Endothelial cell of umbilical vein (primary cell): ENCODE data around the gene ABCF2. TPM values are rescaled to one million over a fixed set of nuclear protein-coding genes. Genes with fewer than 3 reads are reported as not detected.

Experiments
- BruUV-seq: library from RNA; stranded (reverse); fragments of 400-500 nt; replicated peaks from 2 replicates; lab custom pipeline; 2021; lab: Mats Ljungman, UMichigan
- CTCF ChIA-PET: fragments of 300-600, 350-600 bp; sonication (Branson Sonifier 250); formaldehyde crosslinking; loops from one replicate; lab custom pipeline; 2021; ENCODE audit warnings: antibody characterized with exemption, inconsistent platforms; lab: Charles Lee
- POLR2A ChIA-PET: fragments of 300-600, 350-600 bp; sonication (Branson Sonifier 250); formaldehyde crosslinking; loops from one replicate; lab custom pipeline; 2021; ENCODE audit warnings: antibody characterized with exemption, inconsistent platforms; lab: Charles Lee
- DNase-seq: peaks from one replicate; pipeline ENCODE4 v3.0.0-alpha.2; 2011; ENCODE audit warnings: low read depth, low spot score
- FAIRE-seq: peaks from 2 replicates; lab custom pipeline; 2011; peaks lifted over from hg19 to GRCh38; lab: Jason Lieb, UNC
- H2AFZ ChIP-seq: 2 replicates; pipeline ENCODE4 v1.6.0; 2012; ENCODE audit warnings: low read depth, low read length, control low read depth, inconsistent platforms
- H3K27ac ChIP-seq: 2 replicates; pipeline ENCODE4 v1.5.1; 2011; ENCODE audit warnings: low read depth, mild to moderate bottlenecking, control low read depth, low read length, moderate library complexity; ENCODE audit not compliant: insufficient read depth
- H3K27me3 ChIP-seq, 2 experiments: 2 replicates each; pipeline versions ENCODE4 v1.6.0 to v1.6.1; 2011; ENCODE audit warnings: low read length in 2 of 2, mixed read lengths in 1 of 2; ENCODE audit not compliant: control insufficient read depth in 2 of 2, insufficient read depth in 2 of 2
- H3K36me3 ChIP-seq, 2 experiments: 2 replicates in 1 of 2; 3 replicates in 1 of 2; pipeline ENCODE4 v1.5.1; 2011; ENCODE audit warnings: low read length in 2 of 2, mild to moderate bottlenecking in 1 of 2, moderate library complexity in 1 of 2; ENCODE audit not compliant: control insufficient read depth in 2 of 2, insufficient read depth in 2 of 2; ENCODE audit errors: extremely low read depth in 1 of 2
- H3K4me1 ChIP-seq: 3 replicates; pipeline ENCODE4 v1.5.1; 2011; ENCODE audit warnings: mild to moderate bottlenecking, low read length; ENCODE audit not compliant: control insufficient read depth, insufficient read depth; ENCODE audit errors: extremely low read depth
- H3K4me2 ChIP-seq: 2 replicates; pipeline ENCODE4 v1.6.1; 2011; ENCODE audit warnings: low read length, control low read depth, mixed read lengths; ENCODE audit not compliant: insufficient read depth
- H3K4me3 ChIP-seq, 3 experiments: fragments of 200-600 bp in 1 of 3; sonication (generic), shearing (Covaris generic) in 1 of 3; replicated peaks in 1 of 3; 2 replicates each; pipeline ENCODE4 v1.5.1; 2011 to 2016; ENCODE audit warnings: control low read depth in 3 of 3, low read length in 3 of 3, mild to moderate bottlenecking in 2 of 3, inconsistent platforms in 1 of 3, low read depth in 1 of 3, moderate library complexity in 1 of 3; ENCODE audit not compliant: insufficient read depth in 1 of 3
- H3K79me2 ChIP-seq: 2 replicates; pipeline ENCODE4 v1.6.0; 2012; ENCODE audit warnings: low read length, inconsistent platforms; ENCODE audit not compliant: control insufficient read depth, insufficient read depth
- H3K9ac ChIP-seq: replicated peaks from 2 replicates; pipeline ENCODE3; 2011; ENCODE audit warnings: low read length, control low read depth; ENCODE audit not compliant: insufficient read depth; ENCODE audit errors: extremely low read depth
- H3K9me1 ChIP-seq: replicated peaks from 3 replicates; pipeline ENCODE4 v1.6.0; 2011; ENCODE audit warnings: mild to moderate bottlenecking, low read length; ENCODE audit not compliant: control insufficient read depth, insufficient read depth; ENCODE audit errors: extremely low read depth
- H3K9me3 ChIP-seq: replicated peaks from 2 replicates; pipeline ENCODE4 v1.5.1; 2012; ENCODE audit warnings: low read length, inconsistent platforms; ENCODE audit not compliant: control insufficient read depth, insufficient read depth
- H4K20me1 ChIP-seq: replicated peaks from 2 replicates; pipeline ENCODE3; 2011; ENCODE audit warnings: mild to moderate bottlenecking, low read length; ENCODE audit not compliant: control insufficient read depth, insufficient read depth; ENCODE audit errors: extremely low read depth
- EZH2 ChIP-seq: IDR thresholded peaks from 2 replicates; pipeline ENCODE4 v1.6.1; 2012; ENCODE audit warnings: borderline replicate concordance, low read depth, mild to moderate bottlenecking, moderate library complexity, low read length, inconsistent platforms; ENCODE audit not compliant: severe bottlenecking
- FOS ChIP-seq: IDR thresholded peaks from 2 replicates; pipeline ENCODE4 v1.6.1; 2011; ENCODE audit warnings: mild to moderate bottlenecking, low read length, moderate library complexity, borderline replicate concordance; ENCODE audit not compliant: insufficient read depth
- GATA2 ChIP-seq: IDR thresholded peaks from 2 replicates; pipeline ENCODE4 v1.7.0; 2011; ENCODE audit warnings: low read depth, mild to moderate bottlenecking, moderate library complexity, mixed read lengths, low read length; ENCODE audit not compliant: insufficient read length, insufficient read depth
- JUN ChIP-seq: IDR thresholded peaks from 2 replicates; pipeline ENCODE4 v1.6.1; 2011; ENCODE audit warnings: borderline replicate concordance, low read depth; ENCODE audit not compliant: insufficient read length, insufficient read depth
- MYC ChIP-seq: IDR thresholded peaks from one replicate; pipeline ENCODE4 v1.6.1; 2011; ENCODE audit warnings: mild to moderate bottlenecking, low read depth, low read length
- POLR2A ChIP-seq: IDR thresholded peaks from 2 replicates; pipeline ENCODE4 v1.6.1; 2012; ENCODE audit warnings: low read depth, mild to moderate bottlenecking, control low read depth, low read length
- POLR2AphosphoS5 ChIP-seq: IDR thresholded peaks from 2 replicates; pipeline ENCODE4 v1.6.1; 2012; ENCODE audit warnings: low read depth, mild to moderate bottlenecking, control low read depth, low read length, moderate library complexity; ENCODE audit not compliant: insufficient read depth
- dilution Hi-C: fragments of 300-500 bp; cut with MboI; formaldehyde crosslinking; loops from one replicate; pipeline ENCODE4 v1.15.0; 2019; ENCODE audit warnings: low sequenced_read_pairs; ENCODE audit not compliant: extremely low pct_ligation_motif_present
- intact Hi-C: fragments of 100-400 bp; cut with micrococcal nuclease; formaldehyde crosslinking; loops from one replicate; pipeline ENCODE4 v1.10.0; 2022
- polyA plus RNA-seq, 4 experiments: library from polyadenylated mRNA; depleted of rRNA in 3 of 4; stranded (reverse) in 3 of 4; unstranded in 1 of 4; fragments of >200 nt; gene quantifications; 2 replicates each; pipeline versions ENCODE4 v1.2.1 to v1.2.3, GENCODE V29; 2011 to 2012; ENCODE audit warnings: missing spikeins in 1 of 4
- total RNA-seq: library from RNA; stranded (reverse); gene quantifications from 2 replicates; pipeline ENCODE4 v1.2.3, GENCODE V29; 2021
- TF ChIP-seq, protein P1 (sequence below): IDR thresholded peaks from 2 replicates; pipeline ENCODE4 v1.6.1; 2011; ENCODE audit not compliant: insufficient read depth, insufficient read length
- TF ChIP-seq, protein P2 (sequence below), 2 donors: IDR thresholded peaks; 1 replicate in 1 of 2; 2 replicates in 1 of 2; pipeline ENCODE4 v1.5.1; 2011; ENCODE audit warnings: low read length in 2 of 2, mild to moderate bottlenecking in 2 of 2, moderate library complexity in 2 of 2, control low read depth in 1 of 2, inconsistent platforms in 1 of 2, low read depth in 1 of 2; ENCODE audit not compliant: insufficient read depth in 1 of 2; ENCODE audit errors: extremely low read depth in 1 of 2

ABCF2 gene
- total and polyA plus RNA-seq, 2 donors (not counting 3 experiments of a cell fraction or from before 2014, with no cell fraction given): 45.3 to 61.6 TPM

DNA sequence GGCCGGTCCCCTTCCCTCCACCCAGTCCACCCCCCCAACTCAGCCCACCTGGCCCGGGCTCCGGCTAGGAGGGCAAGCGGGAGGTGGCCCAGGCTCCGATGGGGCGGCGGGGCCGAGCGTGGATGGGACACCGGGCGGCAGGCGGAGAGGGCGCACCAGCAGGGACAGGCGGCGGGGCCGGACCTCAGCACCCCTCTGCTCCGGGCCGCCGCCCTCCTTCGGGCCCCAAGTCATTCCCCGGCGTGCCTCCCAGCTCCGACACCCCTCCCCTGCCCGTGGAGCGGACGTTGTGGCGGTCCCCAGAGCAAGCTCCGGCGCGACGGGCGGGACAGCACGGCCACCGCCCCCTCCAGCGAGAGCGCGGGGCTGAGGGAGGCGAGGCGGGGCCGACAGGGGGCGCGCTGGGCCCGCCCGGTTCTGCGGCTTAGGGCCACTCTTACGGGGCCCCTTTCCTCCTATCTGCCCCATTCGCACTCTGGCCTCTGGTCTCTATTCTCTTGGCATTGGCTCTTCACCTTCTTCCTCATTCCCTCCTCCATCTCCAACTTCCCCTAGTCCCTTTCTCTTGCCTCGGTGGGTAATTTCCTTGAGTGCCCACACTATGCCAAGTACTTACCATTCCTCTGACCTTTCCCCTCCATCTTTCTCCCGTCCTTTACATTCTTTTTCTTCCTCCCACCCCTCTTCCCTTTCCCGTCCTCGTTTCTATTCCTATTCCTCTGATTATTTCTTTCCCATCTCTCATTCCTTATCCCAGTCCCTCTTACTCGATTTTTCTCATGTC is 58.8 kb downstream of the ABCF2 start:
- Histone ChIP-seq H3K4me3 (peak overlapping the region; percentile 16 to 29 (median 26)), H4K20me1 (no peaks in the 10 kb centered on the region), H3K4me2 (peak overlapping the region; percentile 65), H3K9ac (no peak overlapping the region), H3K79me2 (no peaks in the 10 kb centered on the region), H3K9me3 (no peaks in the 10 kb centered on the region), H3K9me1 (no peaks in the 10 kb centered on the region), H2AFZ (peak overlapping the region; percentile 53), H3K36me3 (no peaks in the 10 kb centered on the region), H3K27ac (no peak overlapping the region), H3K4me1 (peaks cover 6% of the 10 kb centered on the region), H3K27me3 (peaks cover 43 to 65% of the 10 kb centered on the region in 2 experiments)
- FAIRE-seq: no peak
- no peak for DNase-seq
- TF ChIP-seq POLR2AphosphoS5 (no peak), GATA2 (no peak), EZH2 (peak; percentile 43), POLR2A (no peak), MYC (no peak), FOS (no peak), JUN (no peak)
- TF ChIP-seq, protein P1, sequence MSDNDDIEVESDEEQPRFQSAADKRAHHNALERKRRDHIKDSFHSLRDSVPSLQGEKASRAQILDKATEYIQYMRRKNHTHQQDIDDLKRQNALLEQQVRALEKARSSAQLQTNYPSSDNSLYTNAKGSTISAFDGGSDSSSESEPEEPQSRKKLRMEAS: no peak
- TF ChIP-seq, protein P2, sequence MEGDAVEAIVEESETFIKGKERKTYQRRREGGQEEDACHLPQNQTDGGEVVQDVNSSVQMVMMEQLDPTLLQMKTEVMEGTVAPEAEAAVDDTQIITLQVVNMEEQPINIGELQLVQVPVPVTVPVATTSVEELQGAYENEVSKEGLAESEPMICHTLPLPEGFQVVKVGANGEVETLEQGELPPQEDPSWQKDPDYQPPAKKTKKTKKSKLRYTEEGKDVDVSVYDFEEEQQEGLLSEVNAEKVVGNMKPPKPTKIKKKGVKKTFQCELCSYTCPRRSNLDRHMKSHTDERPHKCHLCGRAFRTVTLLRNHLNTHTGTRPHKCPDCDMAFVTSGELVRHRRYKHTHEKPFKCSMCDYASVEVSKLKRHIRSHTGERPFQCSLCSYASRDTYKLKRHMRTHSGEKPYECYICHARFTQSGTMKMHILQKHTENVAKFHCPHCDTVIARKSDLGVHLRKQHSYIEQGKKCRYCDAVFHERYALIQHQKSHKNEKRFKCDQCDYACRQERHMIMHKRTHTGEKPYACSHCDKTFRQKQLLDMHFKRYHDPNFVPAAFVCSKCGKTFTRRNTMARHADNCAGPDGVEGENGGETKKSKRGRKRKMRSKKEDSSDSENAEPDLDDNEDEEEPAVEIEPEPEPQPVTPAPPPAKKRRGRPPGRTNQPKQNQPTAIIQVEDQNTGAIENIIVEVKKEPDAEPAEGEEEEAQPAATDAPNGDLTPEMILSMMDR (IDR thresholded peaks at IDR 0.05; ENCODE audit: extremely low read depth in 1 of 2, insufficient read depth in 1 of 2, low read depth in 1 of 2, low read length in 2 of 2): peak; percentile 66 to 79
- CTCF ChIA-PET: interaction anchor here (0.9 to 1.9 kb wide), 6 partner anchors 11 to 179 kb away, joined by 3 to 5 read pairs (median 4); no protein-coding TSS in a partner anchor
- POLR2A ChIA-PET: no interaction called here
- dilution Hi-C loops: no loop called here
- intact Hi-C loops: no loop called here
- no TSS peak for BruUV-seq
